GM19328 (cell line): ENCODE measurements around the gene PDE9A.

Experiments used
- ATAC-seq: cut with Tn5 transposase; IDR thresholded peaks from one replicate; pipeline ENCODE4 v1.9.1; 2021; ENCODE audit warnings: mild to moderate bottlenecking, moderate library complexity; ENCODE audit not compliant: unreplicated experiment

PDE9A gene

DNA sequence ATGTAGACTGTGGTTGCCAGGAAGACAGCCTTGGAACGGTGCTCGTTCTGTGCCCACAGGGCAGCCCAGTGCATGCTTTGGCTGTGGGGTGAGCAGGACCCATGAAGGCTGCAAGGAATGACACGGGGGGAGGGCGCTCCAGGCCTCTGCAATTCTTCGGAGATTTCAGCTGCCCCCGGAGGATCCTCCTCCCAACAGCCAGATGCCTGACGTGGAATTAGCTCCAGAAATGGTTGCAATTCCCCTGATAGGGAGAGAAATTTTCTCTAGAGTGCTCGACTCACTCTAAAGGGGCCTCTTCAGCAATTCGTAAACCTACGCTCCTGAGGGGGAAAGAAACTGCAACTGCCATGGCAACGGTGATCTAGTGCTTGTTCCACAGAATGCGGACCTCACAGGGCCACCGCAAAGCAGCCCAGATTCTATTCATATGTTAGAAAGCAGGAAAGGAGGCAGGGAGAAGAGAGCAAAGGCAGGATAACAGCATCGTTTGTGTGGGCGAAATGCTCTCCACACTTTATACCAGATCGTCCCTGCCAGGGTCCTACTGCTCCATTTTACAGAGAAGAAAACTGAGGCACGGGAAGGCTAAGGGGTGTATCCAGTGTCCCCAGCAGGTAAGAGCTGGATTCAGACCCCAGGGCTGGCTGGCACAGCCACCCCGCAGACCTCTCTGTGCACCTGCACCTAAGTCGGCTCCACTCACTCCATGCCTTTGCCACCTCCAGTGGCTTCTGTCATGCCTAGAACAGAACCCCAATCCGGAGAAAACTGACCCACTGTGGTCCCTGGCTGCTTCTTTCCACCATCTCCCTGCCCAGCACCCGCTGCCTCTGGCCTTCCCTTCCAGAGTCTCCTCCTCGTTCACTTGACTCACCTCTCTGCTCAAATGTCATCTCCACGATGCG, 11.9 kb upstream of the PDE9A start:
- no peak for ATAC-seq

DNA sequence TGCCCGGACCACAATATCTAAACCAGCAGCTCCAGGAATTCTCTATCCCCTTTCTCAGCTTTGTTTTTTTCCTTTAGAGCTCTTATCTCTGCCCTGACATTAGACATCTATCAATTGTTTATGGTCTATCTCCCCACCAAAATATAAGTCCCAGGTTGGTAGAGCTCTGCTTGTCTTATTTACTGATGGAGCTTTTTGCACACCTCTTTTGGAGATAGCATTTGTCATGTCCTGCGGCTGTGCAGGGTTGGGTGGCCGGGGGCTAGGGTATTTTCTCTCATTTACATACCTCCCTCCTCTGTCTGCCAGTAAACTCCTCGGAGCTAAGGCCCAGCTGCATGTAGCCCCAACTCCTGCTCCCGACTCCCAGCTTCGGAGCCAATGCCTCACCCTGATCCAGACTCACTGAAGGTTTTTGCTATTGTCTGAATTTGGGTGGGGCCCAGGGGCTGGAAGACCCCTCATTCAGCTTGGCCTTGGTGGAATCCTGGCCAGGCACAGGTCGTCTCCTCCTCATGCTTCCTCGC, 11.1 kb upstream of the PDE9A start:
- ATAC-seq = no peak

DNA sequence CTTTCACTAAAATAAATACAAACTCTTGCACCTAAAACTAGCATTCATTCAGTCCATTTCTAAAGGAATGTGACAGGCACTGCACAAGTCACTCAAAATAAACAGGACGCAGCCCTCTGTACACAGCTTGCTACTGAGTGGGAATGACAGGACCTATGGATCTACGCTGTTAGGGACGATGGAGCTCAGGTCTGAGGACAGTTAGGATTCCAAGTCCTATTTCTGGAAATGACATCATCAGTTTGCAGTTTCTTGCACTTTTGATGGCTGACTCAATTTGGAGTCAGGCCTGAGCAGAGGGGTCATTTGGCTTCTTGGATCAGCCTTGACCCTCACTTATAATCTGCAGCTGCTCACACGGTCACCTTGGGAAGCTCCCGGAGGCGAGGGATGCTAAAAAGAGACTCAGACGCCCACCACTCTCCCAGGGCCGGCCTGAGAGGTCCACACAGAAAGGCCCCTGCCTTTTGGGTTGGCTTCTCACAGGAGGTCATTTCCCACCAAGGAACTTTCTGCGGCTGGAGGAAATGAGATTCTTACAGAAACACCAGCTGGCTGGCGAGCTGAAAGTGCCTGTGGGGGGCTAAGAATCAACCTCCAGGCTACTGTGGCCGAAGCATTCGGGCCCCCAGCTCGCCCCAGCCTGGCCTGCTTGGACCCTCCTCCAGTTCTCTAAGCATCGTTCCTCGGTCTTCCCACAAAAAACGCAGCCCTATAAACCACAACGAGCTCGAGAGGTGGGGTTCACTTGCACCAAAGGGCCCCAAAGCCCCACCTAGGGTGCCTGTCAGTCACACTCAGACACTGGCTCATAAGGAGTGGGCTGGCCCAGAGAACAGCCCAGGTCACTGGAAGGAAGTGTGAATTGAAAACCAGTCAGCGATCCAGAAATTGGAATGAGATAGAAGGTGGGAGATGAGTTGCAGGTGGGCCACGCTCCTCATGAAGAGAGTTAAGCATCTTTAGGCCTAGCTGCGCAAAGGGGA, 8.9 kb upstream of the PDE9A start:
- no peak for ATAC-seq

DNA sequence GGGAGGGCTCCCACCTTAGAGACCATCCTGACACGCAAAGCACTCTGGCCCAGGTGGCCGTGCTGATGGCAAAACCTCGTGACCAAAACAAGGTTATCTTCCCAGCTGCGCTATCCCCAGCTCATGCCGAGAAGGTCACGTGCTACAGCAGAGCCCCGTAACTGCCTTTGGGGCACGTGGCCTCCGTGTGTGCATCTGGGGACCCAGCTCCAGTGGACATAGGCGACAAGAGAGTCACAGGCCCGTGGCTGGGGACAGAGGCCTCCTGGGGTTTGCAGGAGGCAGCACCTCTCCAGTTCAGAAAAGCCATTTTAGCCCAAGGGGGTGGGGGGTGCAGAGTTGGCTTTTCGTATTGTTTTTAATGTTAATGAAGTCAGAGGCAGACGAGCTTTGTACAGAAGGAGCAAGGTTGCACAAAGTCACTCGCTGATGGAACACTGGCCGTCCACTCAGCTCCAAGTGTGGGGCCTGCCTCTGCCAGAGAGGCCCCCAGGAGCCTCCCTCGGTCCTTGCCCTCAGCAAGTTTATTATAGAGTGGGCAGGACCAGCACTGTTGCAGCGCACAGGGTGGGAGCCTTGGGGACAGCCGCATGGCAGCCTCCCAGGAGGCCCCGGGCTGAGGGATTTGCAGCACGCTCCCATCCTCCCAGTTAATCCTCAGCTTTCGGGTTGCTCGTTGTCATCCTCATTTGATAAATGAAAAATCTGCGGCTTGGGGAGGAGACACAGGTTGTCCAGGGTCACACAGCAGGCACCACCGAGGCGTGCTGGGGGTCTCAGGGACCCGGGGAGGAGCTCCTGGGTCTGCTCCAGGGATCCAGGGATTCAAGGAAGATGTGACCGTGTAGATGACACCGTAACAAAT, 8.0 kb upstream of the PDE9A start:
- no peak for ATAC-seq

DNA sequence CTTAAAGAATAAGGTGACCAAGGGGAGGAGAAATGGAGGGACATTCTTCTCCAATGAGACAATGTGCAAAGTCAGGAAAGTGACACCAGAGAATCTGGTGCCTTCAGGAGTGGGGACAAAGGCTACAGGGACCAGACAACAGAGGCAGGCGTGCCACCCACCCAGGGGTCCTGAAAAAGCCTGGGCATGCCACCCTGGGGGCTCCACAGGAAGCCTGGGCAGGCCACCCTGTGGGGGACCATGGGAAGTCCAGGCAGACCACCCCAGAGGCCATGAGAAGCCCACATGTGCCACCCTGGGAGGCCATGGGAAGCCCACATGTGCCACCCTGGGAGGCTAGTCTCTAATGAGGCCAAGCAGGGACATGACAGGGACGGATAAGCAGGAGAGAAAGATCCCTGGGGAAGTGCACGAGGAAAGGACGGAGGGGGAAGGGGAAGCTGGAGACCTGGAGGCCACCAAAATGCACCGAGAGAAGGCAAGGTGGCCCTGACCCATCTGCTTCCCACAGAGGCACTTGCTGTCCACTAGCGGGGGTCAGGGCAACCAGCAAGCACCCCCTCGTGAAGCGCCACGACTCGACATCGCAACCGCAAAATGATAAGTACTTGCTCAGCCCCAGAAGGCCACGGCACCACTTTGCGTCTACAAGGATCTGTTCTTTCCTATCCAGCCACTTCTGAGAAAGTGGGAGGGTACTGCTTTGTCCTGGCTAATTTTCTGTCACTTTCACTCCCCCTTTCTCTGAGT, 7.2 kb upstream of the PDE9A start:
- ATAC-seq = no peak

DNA sequence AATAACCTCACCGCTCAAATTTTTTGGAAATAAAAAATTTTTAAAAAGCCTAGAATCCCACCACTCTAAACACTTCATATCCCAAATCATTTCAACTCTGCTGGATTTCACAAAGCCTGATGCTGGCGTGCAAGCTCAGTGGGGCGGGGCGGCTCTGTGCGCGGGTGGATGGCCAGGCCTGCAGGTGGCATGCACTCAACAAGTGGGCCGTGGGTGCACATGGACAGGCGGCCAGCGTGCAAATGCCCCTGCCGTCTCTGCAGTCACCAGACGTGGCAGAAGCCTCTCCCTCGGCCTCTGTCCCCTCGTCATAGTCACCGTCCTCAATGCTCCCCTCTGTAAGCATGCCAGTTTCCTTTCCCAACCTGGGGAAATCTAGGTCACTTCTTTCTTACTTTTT, 6.6 kb upstream of the PDE9A start:
- ATAC-seq = no peak

DNA sequence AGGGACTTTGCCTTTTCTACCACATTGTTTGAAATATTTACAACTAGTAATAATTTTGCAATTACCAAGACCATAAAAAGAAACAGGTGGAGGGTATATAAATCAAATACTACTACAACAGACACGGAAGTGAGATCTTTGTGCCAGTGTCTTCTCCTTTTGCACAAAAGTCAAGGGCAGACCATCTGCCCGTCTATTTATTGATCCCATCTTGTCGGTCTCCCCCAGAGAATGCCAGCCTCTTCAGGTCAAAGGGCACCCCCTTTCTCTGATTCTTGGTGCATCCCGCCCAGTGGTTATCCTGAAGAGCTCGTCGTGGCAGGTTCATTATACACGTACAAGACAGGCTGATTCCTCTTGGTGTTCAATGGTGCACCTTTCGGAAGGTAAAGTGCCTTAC, 4.8 kb upstream of the PDE9A start:
- no peak for ATAC-seq

DNA sequence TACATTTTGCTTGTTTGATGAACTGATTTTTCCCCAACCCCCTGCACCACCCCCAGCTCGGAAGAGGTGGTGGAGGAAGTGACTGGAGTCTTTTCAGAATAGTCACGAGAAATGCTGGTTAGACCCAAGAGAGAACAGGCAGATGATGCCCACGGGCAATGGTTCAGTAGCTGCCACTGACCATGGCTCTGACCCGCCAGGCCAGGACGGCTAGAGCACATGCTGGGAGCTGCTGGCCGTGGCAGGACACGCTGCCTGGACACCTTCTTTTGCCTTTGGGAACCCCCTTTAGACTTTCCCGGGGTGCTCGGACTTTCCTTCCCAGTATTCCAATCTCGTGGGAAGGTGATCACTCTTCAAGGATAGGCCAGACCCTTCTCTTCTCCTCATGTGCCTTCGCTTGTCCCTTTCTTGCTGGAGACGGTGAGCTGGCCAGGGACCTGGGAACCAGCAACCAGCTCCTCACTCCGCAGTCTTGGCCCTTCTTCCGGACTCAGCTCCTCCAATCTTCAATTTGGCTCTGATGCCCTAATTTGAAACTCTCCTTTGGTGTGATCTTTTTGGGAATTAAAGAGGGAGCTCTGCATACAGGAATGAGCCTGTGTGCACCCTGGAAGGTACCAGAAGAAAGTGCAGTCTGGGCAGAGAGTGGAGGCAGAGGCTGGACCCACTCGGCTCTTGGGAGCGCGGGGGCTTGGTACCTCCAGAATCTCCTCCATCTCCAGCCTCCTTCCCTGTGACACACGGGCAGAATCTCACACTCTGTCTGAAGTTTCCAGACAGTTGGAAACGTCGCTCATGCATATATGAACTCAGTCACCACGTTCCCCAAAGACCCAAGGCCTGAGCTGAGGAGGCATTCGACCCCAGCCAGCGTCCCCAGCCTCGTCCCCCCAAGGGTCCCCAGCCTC, 4.0 kb upstream of the PDE9A start:
- no peak for ATAC-seq

DNA sequence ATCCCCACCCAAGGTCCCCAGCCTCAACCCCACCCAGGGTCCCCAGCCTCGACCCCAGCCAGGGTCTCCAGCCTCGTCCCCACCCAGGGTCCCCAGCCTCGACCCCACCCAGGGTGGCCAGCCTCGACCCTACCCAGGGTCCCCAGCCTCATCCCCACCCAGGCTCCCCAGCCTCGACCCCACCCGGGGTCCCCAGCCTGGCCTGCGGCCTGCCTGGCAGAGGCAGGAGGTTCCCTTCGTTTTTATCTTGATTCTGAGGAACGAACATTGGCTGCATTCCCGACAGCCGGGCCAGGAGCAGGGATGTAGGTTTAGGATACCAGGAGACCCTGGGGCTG, 3.4 kb upstream of the PDE9A start:
- no peak for ATAC-seq

DNA sequence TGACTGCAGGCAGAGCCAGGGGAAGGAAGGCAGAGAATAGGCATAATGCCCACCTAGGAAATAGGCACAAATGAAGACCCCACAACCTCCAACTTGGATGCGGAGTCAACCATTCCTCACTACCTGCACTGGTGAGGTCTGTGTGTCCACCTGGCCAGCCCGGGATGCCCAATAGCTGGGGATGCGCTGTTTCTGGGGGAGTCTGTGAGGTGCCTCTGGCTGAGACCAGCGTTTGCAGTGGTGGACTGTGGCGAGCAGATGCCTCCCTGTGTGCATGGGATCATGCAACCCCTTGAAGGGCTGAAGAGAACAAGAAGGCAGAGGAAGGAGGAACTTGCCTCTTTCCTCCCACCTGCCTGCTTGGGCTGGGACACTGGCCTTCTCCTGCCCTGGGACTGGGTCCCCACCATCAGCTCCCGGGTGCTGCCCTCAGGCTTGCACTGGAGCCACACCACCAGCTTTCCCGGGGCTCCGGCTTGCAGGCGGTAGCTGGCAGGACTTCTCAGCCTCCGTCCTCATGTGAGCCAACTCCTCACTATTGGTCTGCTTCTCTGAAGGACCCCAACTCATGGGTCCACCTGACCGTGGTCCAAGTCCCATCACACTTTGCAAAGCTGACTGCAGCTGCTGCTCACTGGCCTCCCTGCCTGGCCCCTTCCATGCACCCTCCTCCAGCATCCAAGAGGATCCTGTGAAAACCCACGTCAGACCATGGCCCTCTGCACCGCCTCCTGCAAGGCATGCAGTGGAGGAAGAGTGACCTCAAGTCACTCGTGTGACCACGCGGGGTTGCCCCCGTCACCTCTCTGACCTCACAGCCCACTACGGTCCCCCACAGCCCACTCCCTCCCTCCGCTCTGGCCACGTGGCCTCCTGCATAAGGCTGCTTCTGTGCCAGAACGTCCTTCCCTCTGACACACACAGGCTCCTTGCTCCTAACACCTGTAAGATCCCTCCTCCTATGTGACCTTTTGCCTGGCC, 2.7 kb upstream of the PDE9A start:
- ATAC-seq = no peak

DNA sequence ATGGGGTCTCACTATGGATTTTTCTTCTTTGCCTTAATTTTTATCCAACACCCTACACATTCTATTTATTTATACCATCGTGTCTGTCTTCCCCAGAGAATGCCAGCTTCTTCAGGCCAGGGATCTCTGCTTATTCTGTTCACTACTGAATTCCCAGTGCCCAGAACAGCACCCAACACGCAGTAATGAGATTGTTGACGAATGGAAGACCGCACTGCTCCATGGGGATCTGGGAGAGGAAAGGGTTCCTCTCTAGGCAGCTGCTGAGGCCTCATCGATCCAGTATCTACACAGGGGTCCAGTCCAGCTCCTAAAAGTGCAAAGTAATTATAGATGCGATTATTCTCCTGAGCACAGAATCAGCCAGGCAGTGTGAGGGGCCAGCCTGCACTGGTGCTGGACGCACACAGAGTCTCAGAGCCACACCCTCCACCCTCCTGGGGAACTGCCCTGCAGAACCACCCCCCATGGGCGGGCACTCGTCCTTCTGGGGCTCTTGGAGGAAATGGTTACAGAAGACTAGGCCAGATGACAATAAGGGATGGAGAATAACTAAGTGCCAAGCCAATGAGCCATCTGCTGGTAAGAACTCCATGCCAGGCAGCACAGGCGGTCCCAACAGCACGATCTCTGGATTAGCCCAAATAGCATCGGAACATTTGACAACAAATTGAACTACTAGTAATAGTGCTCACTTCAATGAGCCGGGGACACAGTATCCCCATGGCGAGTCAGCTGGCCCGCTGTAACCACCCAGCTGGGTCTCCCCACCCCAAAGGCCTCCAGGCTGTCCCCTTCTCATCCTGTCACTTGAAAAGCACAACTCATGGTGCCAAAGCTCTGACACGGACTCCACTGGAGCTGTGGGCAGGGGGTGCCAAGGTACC, 1.7 kb upstream of the PDE9A start:
- ATAC-seq = no peak

DNA sequence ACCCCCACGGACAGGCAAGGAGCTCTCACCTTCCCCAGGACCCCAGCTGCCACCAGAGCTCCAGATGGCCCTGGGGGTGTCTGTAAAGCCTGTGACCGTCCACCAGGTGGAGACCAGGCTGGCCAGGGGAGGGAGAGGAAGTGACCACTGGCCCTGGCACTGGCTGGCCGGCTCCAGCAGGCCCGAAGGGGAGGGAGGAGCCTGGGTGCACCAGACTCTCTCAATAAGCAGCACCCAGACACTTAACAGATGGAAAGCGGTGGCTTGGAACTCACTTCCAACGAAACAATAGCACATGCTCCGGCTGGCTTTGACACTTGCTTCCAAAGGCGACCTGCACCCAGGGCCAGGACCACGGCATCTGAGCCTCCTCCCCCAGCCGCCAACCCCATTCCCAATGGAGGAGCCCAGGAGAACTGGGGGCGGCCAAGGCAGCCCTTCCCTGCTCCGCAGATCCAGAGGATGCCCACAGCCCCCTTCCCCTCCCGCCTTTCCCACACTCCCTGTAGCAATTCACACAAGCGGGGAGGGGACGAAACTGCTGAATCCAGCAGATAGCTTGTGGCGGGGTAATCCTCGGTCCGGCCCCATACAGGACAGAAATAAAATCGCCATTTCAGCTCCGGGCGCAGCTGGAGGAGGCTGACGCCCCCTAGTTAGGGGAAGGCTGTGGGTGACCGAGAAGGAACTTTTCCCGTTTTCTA, 742 bp upstream of the PDE9A start:
- no peak for ATAC-seq

DNA sequence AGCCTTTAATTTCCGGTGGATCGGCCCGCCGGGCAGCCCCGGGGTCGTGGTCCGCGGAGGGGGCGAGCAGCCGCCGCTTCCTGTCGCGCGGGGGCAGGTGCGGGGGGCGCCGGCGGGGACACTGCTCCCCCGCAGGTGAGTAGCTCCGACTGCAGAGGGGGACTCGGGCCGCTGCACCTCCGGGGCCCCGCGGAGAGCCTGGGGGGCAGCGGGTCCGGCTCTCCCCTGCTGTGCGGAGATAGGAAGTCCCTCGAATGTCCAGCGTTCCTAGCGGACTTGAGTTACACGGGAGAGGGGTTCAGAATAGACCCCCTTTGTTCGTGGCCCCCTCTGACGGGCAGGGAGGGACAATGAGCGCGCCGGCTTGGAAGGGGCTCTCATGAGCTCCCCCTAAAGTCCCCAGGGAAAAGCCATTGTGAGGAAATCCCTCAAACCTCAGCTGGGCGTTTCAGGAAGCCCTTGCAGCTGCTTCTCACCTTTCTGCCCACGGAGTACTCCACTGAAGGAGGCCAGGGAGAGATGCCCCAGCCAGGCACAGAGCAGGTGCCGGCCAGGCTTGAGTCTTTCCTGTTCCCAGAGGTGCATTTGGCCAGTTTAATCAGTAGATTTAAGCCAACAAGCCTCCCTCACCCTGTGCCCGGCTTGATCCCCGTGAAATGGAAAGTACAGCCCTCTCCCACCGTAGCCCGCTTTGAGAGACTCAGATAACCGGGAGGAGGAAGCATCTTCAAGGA, 925 bp downstream of the PDE9A start:
- no peak for ATAC-seq

DNA sequence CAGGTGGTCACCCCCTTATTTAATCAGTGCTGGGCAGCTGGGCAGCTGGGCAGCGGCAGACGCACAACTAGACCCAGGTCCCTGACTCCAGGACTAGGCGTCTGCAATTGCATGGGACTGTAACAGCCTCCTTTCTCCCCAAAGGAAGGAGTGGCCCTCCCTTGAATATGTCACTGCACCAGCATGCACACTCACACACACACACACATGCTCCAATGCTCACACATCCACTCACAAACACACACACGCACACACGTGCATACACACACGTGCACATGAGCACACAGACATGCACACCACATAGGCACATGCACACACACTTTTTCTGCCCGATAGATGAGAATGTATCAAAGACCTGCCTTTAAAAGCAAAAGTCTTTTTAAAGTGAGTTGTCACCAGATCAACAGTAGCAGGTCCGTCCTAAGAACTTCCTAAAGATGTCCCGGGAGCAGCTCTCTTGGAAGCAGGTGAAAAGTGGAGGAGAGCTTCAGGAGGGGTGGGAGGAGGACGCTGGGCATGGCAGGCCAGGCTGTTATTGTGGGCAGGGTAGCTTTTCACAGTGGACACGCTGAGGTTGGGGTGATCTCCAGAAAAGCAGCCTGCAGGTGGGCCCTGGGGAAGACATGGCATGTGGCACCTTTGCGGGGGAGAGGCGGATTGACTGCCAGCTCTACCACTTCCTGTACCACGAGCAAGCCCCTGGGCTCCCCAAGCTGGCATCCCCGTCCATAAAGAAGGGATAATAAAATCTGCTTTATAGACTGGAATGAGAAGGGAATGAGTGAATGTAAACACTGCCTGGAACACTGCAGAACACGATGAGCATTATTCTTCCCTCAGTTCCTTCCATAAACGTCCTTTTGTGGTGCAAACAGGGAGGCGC, 1.7 kb downstream of the PDE9A start:
- ATAC-seq = no peak
